Measurements from ENCODE around the gene XPA. TPM values are rescaled to one million over a fixed set of nuclear protein-coding genes. Genes with fewer than 3 reads are reported as not detected.

Gene XPA
- total and polyA plus RNA-seq, 8 donors: 1.3 to 31.0 (median 23.9) TPM

DNA sequence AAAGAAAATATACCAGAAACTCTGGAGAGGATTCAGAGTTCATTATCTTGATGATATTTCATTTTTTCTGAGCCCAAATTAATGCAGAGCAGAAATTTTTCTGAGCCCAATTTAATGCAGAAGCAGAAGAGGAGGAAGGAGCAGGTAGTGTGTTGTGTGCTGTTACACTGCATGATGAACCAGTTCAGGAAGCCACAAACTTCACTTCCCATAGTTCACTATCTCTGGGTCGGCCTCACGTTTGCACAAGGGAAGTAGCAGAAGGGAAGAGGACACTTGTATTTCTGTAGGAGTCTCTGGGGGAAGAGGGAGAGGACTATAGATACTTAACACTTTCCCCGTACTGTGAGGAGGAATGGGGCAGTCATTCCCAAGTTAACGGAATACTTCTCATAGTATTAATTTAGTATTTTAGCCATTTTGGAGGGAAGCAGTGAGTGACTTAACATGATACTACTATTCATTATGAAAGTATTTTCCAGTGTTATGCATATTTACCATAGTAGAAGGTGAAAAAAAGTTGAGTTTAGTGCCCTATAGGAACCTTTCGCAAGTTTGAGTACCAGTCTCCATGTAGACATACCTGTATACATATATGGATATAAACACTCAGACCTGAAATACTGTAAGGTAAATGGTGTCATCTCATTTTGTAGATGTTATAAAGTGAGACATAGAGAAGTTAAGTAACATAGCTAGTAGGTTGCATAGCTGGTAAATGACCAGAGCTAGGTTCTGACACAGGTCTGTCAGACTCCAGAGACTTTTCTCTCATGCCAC lies 30.0 kb downstream of the XPA start:
- 74 to 81% (median 75%) methylated on average over 5 of the region's 5 CpGs for WGBS, 5 donors

DNA sequence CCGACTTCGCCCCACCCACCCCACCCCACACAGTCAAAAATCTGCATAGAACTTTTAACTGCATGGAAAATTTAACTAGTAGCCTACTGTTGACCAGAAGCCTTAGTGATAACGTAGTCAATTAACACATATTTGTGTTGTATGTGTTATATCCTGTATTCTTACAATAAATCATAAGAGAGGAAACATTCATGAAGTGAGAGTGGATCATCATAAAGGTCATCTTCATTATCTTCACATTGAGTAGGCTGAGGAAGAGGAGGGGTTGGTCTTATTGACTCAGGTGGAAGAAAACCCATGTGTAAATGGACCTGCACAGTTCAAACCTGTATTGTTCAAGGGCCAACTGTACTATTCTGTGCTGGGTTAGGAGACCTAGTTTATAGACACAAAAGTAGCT lies 31.4 kb downstream of the XPA start:
- H3K4me1 ChIP-seq: no peaks in the 10 kb centered on the region

More for the DNA sequence above, 30.0 kb downstream of the XPA start:
- DNase-seq: no peak
- Histone ChIP-seq H3K27me3 (no peaks in the 10 kb centered on the region), H3K27ac (no peak overlapping the region), H3K4me1 (peaks cover 0 to 6% (median 0%) of the 10 kb centered on the region in 4 donors), H3K4me3 (no peak overlapping the region), H3K36me3 (peaks cover 80 to 100% (median 100%) of the 10 kb centered on the region in 4 donors), H3K9me3 (no peaks in the 10 kb centered on the region)
- TF ChIP-seq POLR2A (IDR thresholded peaks at IDR 0.05) (no peak), EP300 (IDR thresholded peaks at IDR 0.05) (no peak), POLR2AphosphoS5 (IDR thresholded peaks at IDR 0.05) (no peak)
- TF ChIP-seq, protein P1, sequence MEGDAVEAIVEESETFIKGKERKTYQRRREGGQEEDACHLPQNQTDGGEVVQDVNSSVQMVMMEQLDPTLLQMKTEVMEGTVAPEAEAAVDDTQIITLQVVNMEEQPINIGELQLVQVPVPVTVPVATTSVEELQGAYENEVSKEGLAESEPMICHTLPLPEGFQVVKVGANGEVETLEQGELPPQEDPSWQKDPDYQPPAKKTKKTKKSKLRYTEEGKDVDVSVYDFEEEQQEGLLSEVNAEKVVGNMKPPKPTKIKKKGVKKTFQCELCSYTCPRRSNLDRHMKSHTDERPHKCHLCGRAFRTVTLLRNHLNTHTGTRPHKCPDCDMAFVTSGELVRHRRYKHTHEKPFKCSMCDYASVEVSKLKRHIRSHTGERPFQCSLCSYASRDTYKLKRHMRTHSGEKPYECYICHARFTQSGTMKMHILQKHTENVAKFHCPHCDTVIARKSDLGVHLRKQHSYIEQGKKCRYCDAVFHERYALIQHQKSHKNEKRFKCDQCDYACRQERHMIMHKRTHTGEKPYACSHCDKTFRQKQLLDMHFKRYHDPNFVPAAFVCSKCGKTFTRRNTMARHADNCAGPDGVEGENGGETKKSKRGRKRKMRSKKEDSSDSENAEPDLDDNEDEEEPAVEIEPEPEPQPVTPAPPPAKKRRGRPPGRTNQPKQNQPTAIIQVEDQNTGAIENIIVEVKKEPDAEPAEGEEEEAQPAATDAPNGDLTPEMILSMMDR (IDR thresholded peaks at IDR 0.05): no peak
- intact Hi-C loops (cut with DNase I; ENCODE audit: low total_unique reads): no loop called here

DNA sequence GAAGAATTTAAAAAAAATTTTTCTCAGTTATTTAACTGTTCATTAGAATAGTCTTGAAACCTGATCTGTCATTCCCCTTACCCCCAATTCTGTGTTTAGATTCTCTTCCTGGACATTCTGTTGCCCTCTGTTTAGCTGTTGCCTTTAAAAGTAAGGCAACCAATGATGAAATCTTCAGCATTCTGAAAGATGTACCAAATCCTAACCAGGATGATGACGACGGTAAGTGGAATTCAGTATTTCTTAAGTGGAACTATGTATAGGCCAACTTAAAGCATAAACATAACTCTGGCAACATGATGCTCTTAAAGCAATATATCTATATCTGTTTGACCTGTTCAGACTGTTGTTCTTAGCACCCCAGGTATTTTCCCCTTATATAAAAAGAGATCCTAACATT lies 36.3 kb downstream of the XPA start:
- no peak overlapping the region for H3K4me3 ChIP-seq
- intact Hi-C loops (cut with DNase I; ENCODE audit: low total_unique reads): no loop called here
- H3K9me3 ChIP-seq: no peaks in the 10 kb centered on the region
- TF ChIP-seq POLR2A (IDR thresholded peaks at IDR 0.05) (no peak), POLR2AphosphoS5 (IDR thresholded peaks at IDR 0.05) (no peak), EP300 (IDR thresholded peaks at IDR 0.05) (no peak)
- TF ChIP-seq, protein P1 (IDR thresholded peaks at IDR 0.05): no peak
- peaks cover 0 to 15% (median 8%) of the 10 kb centered on the region in 4 donors for H3K4me1 ChIP-seq
- H3K27ac ChIP-seq: peak overlapping the region in 1 of 5 donors; percentile 38
- 84 to 99% (median 94%) methylated on average over 2 of the region's 2 CpGs for WGBS, 5 donors
- H3K27me3 ChIP-seq: no peaks in the 10 kb centered on the region
- no peak for DNase-seq
- H3K36me3 ChIP-seq: peaks cover 41 to 99% (median 98%) of the 10 kb centered on the region in 4 donors

More for the DNA sequence above, 31.4 kb downstream of the XPA start:
- no peak for DNase-seq
- Histone ChIP-seq H3K27ac (no peak overlapping the region), H3K9me3 (no peaks in the 10 kb centered on the region), H3K36me3 (peaks cover 74 to 99% (median 98%) of the 10 kb centered on the region in 4 donors), H3K4me3 (no peak overlapping the region), H3K27me3 (no peaks in the 10 kb centered on the region)
- TF ChIP-seq POLR2A (IDR thresholded peaks at IDR 0.05) (no peak), EP300 (IDR thresholded peaks at IDR 0.05) (no peak), POLR2AphosphoS5 (IDR thresholded peaks at IDR 0.05) (no peak)
- TF ChIP-seq, protein P1 (IDR thresholded peaks at IDR 0.05): no peak
- 74 to 91% (median 86%) methylated on average over 3 of the region's 3 CpGs for WGBS, 5 donors
- intact Hi-C loops (cut with DNase I; ENCODE audit: low total_unique reads): no loop called here

DNA sequence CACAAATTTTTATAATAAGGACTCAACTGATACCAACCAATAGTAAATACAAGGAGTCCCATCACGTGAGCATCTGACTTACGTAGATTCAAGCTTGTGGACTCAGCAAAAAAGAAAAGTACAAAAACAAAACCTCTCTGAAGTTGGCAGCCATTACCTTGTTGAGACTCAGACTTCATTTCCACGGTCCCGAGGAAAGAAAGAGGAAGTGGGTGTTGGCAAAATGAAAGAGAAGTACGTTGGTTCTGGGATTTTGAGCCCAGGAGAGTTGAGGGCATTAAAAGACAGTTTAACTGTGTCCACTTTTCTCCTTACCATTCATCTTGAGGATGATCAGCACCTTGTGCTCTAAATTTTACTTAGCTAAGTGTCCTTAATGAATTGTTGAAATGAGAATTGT lies 36.8 kb downstream of the XPA start:
- intact Hi-C loops (cut with DNase I; ENCODE audit: low total_unique reads): no loop called here
- no peaks in the 10 kb centered on the region for H3K9me3 ChIP-seq
- DNase-seq: no peak
- H3K27ac ChIP-seq: peak overlapping the region in 3 of 5 donors; percentile 38 to 46 (median 38)
- H3K4me1 ChIP-seq: peaks cover 0 to 15% (median 8%) of the 10 kb centered on the region in 4 donors
- 73 to 89% (median 84%) methylated on average over 5 of the region's 5 CpGs for WGBS, 5 donors
- H3K36me3 ChIP-seq: peaks cover 35 to 99% (median 98%) of the 10 kb centered on the region in 4 donors
- TF ChIP-seq POLR2AphosphoS5 (IDR thresholded peaks at IDR 0.05): no peak
- no peak for TF ChIP-seq POLR2A (IDR thresholded peaks at IDR 0.05)
- TF ChIP-seq, protein P1 (IDR thresholded peaks at IDR 0.05): no peak
- TF ChIP-seq EP300 (IDR thresholded peaks at IDR 0.05): no peak
- H3K4me3 ChIP-seq: no peak overlapping the region
- no peaks in the 10 kb centered on the region for H3K27me3 ChIP-seq

All from stomach (tissue), 9 donors.